ENCODE results near the gene SPCS1. TPM values are rescaled to one million over a fixed set of nuclear protein-coding genes. Genes with fewer than 3 reads are reported as not detected.

The SPCS1 gene
- total RNA-seq, 1 experiment from 2014 or later, result 124 TPM

DNA sequence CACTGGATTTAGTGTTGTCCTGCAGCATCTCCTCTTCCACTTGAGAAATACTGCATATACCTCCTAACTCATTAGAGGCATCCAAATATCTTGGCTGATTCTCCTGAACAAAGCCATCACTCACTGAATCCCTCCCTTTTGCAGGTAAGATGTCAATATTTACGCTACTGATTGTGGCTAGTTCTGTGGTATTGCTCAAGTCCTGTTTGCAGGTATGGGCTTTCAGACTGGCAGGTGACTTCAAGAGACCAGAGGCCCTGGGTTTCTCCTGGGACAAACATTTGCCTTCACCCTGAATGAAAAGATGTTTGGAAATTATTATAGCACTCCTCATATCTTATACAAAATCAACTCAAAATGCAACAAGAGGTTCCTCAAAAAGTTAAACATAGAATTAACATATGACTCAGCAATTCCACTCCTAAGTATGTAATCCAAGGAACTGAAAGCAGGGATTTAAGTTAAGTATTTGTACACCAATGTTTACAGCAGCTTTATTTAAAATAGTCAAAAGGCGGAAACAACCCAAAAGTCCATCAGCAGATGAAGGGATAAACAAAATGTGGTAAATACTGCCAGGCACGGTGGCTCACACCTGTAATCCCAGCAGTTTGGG, 46.2 kb downstream of the SPCS1 start:
- intact Hi-C loops (cut with micrococcal nuclease), result no loop called here
- Histone ChIP-seq H3K9me3 (ENCODE audit: control insufficient read depth in 1 of 2, insufficient read depth in 1 of 2, low read depth in 1 of 2, low read length in 2 of 2) (no peaks in the 10 kb centered on the region), H3K4me1 (ENCODE audit: control insufficient read depth in 1 of 2, insufficient read depth in 2 of 2, low read length in 2 of 2) (no peaks in the 10 kb centered on the region), H3K9ac (ENCODE audit: low read length) (no peak overlapping the region), H2AFZ (ENCODE audit: low read depth, low read length, poor library complexity, severe bottlenecking) (no peak overlapping the region), H3K4me3 (replicated peaks in 1 of 2; ENCODE audit: low read depth in 1 of 2, low read length in 2 of 2) (no peak overlapping the region), H4K20me1 (ENCODE audit: insufficient read depth) (no peaks in the 10 kb centered on the region; the same call in 1 of the 2 replicates), H3K4me2 (ENCODE audit: low read length) (no peak overlapping the region), H3K27me3 (ENCODE audit: insufficient read depth, low read length) (no peaks in the 10 kb centered on the region), H3K36me3 (ENCODE audit: control insufficient read depth in 1 of 2, insufficient read depth in 2 of 2, low read length in 2 of 2) (peaks cover 24 to 38% of the 10 kb centered on the region in 2 experiments), H3K9me2 (ENCODE audit: insufficient read depth) (no peaks in the 10 kb centered on the region), H3K79me2 (ENCODE audit: insufficient read depth, low read length) (no peaks in the 10 kb centered on the region), H3K27ac (ENCODE audit: low read depth, low read length) (no peak overlapping the region)
- no TSS peak for BruUV-seq (replicated peaks)
- ChIA-PET RAD21 (ENCODE audit: low non-redundant PET in 1 of 2, low total read pairs in 2 of 2, uncharacterized antibody in 2 of 2, unreplicated experiment in 2 of 2) (no interaction called here), CTCF (no interaction called here), POLR2A (no interaction called here)
- no peak for ATAC-seq
- DNase-seq (ENCODE audit: low read depth, low spot score), result no peak
- TF ChIP-seq, protein P1, sequence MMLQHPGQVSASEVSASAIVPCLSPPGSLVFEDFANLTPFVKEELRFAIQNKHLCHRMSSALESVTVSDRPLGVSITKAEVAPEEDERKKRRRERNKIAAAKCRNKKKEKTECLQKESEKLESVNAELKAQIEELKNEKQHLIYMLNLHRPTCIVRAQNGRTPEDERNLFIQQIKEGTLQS (IDR thresholded peaks at IDR 0.05), result no peak
- no peak for TF ChIP-seq SP1 (IDR thresholded peaks at IDR 0.05; ENCODE audit: low read depth)
- no peak for TF ChIP-seq RAD21 (IDR thresholded peaks at IDR 0.05; ENCODE audit: low read depth)
- no peak for TF ChIP-seq POLR2A (IDR thresholded peaks at IDR 0.05; ENCODE audit: borderline replicate concordance, extremely low read depth, insufficient read depth, insufficient read length)
- no peak for TF ChIP-seq ELF1 (IDR thresholded peaks at IDR 0.05; ENCODE audit: borderline replicate concordance, low read depth)
- no peak for TF ChIP-seq POLR2AphosphoS5 (IDR thresholded peaks at IDR 0.05; ENCODE audit: low read depth, low read length)
- no peak for TF ChIP-seq FOSL1 (IDR thresholded peaks at IDR 0.05; ENCODE audit: low read depth)
- TF ChIP-seq EZH2phosphoT487 (IDR thresholded peaks at IDR 0.05; ENCODE audit: borderline replicate concordance), result no peak
- TF ChIP-seq, protein P2, sequence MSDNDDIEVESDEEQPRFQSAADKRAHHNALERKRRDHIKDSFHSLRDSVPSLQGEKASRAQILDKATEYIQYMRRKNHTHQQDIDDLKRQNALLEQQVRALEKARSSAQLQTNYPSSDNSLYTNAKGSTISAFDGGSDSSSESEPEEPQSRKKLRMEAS (IDR thresholded peaks at IDR 0.05), result no peak
- TF ChIP-seq, protein P3, sequence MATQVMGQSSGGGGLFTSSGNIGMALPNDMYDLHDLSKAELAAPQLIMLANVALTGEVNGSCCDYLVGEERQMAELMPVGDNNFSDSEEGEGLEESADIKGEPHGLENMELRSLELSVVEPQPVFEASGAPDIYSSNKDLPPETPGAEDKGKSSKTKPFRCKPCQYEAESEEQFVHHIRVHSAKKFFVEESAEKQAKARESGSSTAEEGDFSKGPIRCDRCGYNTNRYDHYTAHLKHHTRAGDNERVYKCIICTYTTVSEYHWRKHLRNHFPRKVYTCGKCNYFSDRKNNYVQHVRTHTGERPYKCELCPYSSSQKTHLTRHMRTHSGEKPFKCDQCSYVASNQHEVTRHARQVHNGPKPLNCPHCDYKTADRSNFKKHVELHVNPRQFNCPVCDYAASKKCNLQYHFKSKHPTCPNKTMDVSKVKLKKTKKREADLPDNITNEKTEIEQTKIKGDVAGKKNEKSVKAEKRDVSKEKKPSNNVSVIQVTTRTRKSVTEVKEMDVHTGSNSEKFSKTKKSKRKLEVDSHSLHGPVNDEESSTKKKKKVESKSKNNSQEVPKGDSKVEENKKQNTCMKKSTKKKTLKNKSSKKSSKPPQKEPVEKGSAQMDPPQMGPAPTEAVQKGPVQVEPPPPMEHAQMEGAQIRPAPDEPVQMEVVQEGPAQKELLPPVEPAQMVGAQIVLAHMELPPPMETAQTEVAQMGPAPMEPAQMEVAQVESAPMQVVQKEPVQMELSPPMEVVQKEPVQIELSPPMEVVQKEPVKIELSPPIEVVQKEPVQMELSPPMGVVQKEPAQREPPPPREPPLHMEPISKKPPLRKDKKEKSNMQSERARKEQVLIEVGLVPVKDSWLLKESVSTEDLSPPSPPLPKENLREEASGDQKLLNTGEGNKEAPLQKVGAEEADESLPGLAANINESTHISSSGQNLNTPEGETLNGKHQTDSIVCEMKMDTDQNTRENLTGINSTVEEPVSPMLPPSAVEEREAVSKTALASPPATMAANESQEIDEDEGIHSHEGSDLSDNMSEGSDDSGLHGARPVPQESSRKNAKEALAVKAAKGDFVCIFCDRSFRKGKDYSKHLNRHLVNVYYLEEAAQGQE (IDR thresholded peaks at IDR 0.05; ENCODE audit: low read depth), result no peak
- TF ChIP-seq SIN3A (IDR thresholded peaks at IDR 0.05; ENCODE audit: low read depth), result no peak
- no peak for TF ChIP-seq ZFX (IDR thresholded peaks at IDR 0.05)
- no peak for TF ChIP-seq CEBPB (IDR thresholded peaks at IDR 0.05; ENCODE audit: low read depth)
- TF ChIP-seq EGR1 (IDR thresholded peaks at IDR 0.05; ENCODE audit: low read depth), result no peak
- no peak for TF ChIP-seq ZNF274 (IDR thresholded peaks at IDR 0.05; ENCODE audit: low read depth, low read length)
- TF ChIP-seq CBX3 (IDR thresholded peaks at IDR 0.05; ENCODE audit: low read depth), result no peak
